Brain microvascular endothelial cell (primary cell): ENCODE measurements around the gene SLC47A2.

Source experiments
- DNase-seq: peaks from one replicate; pipeline ENCODE4 v3.0.0-alpha.2; 2020
- H3K27ac ChIP-seq: fragments of 250-450 bp; sonication (Bioruptor Pico); 2 replicates; pipeline ENCODE4 v1.5.1; 2020; ENCODE audit warnings: mild to moderate bottlenecking, moderate library complexity
- H3K27me3 ChIP-seq: fragments of 250-450 bp; sonication (Bioruptor Pico); replicated peaks from 2 replicates; pipeline ENCODE4 v1.5.1; 2020; ENCODE audit warnings: mild to moderate bottlenecking
- H3K36me3 ChIP-seq: fragments of 250-450 bp; sonication (Bioruptor Pico); replicated peaks from 2 replicates; pipeline ENCODE4 v1.5.1; 2020; ENCODE audit warnings: mild to moderate bottlenecking
- H3K4me3 ChIP-seq: 2 replicates; pipeline ENCODE4 v1.5.1; 2011; ENCODE audit warnings: low read depth, mild to moderate bottlenecking, control low read depth, low read length, moderate library complexity
- in situ Hi-C: cut with HindIII; loops from 2 replicates; pipeline ENCODE4 v1.10.0; 2017; ENCODE audit warnings: low sequenced_read_pairs, low pct_ligation_motif_present
- TF ChIP-seq, protein P1 (sequence below): IDR thresholded peaks from 2 replicates; pipeline ENCODE4 v1.5.1; 2011; ENCODE audit warnings: low read depth, mild to moderate bottlenecking, moderate library complexity, low read length, control low read depth, inconsistent platforms; ENCODE audit errors: missing control alignments

SLC47A2 gene

GRCh38 chr17:19755392-19755791 is 39.0 kb upstream of the SLC47A2 start:
- no peaks in the 10 kb centered on the region for H3K36me3 ChIP-seq
- TF ChIP-seq, protein P1, sequence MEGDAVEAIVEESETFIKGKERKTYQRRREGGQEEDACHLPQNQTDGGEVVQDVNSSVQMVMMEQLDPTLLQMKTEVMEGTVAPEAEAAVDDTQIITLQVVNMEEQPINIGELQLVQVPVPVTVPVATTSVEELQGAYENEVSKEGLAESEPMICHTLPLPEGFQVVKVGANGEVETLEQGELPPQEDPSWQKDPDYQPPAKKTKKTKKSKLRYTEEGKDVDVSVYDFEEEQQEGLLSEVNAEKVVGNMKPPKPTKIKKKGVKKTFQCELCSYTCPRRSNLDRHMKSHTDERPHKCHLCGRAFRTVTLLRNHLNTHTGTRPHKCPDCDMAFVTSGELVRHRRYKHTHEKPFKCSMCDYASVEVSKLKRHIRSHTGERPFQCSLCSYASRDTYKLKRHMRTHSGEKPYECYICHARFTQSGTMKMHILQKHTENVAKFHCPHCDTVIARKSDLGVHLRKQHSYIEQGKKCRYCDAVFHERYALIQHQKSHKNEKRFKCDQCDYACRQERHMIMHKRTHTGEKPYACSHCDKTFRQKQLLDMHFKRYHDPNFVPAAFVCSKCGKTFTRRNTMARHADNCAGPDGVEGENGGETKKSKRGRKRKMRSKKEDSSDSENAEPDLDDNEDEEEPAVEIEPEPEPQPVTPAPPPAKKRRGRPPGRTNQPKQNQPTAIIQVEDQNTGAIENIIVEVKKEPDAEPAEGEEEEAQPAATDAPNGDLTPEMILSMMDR: no peak
- no peak for DNase-seq
- no peaks in the 10 kb centered on the region for H3K27me3 ChIP-seq
- H3K4me3 ChIP-seq: no peak overlapping the region
- in situ Hi-C loops: no loop called here
- H3K27ac ChIP-seq: no peak overlapping the region

- no peaks in the 10 kb centered on the region for H3K36me3 ChIP-seq
- no peak overlapping the region for H3K27ac ChIP-seq
- TF ChIP-seq, protein P1: peak; percentile 52
- in situ Hi-C loops: no loop called here
- no peaks in the 10 kb centered on the region for H3K27me3 ChIP-seq
- DNase-seq: no peak
- H3K4me3 ChIP-seq: no peak overlapping the region
These were observed 37.5 kb upstream of the SLC47A2 start for GRCh38 chr17:19753661-19754463.

DNA sequence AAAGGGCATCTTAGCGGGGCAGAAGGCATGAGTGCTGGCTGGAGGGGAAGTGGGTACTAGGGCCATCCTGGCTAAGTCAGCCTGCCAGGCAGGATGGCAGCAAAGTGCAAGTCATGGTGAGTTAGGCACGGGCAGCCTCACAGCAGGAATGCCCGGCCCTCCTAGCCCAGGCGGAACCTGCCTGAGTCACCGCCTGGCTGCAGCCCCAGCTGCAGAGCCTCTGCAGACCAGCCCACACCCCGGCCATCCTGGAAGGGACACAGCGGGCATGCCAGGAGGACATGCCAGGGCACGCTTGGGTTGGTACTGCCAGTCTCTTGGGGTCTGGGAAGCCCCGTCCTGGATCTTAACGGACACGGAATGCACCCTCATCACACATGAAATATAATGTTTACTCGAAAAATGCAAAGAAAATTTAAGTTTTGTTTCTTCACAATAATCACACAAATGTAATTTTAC is 36.7 kb upstream of the SLC47A2 start:
- Histone ChIP-seq H3K36me3 (no peaks in the 10 kb centered on the region), H3K4me3 (no peak overlapping the region), H3K27me3 (no peaks in the 10 kb centered on the region), H3K27ac (peak overlapping the region; percentile 40)
- DNase-seq: peak; percentile 51
- in situ Hi-C loops: no loop called here
- TF ChIP-seq, protein P1: no peak

DNA sequence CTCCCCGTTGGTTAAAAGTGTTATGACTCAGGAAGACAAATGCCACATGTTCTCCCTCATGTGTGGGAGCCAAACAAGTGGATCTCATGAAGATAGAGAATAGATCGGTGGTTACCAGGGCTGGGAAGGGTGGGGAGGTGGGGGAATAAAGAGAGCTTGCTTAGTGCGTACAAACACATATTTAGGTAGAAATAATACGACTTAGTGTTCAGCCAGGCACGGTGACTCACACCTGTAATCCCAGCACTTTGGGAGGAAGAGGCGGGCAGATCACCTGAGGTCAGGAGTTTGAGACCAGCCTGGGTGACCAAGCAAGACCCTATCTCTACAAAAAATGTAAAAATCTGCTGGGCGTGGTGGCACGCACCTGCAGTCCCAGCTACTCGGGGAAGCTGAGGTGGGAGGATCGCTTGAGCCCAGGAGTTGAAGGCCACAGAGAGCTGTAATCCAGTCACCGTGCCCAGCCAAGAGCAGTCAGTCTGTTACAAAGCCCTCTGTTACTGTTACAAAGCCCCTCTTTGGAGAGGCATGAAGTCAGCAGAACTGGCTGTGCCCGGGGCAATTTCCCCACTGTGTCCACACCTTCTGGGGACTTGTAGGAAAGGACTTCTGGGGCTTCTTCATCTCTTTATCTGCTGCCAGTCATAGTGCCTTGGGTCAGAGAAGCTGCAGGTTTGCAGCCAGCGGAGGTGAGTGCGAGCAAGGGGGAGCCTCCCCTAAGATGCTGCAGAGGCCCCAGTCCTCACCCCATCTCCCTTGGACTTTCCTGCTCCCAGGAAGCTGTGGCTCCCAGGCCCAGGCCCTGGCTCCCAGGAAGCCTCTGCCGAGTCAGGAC is 36.0 kb upstream of the SLC47A2 start:
- H3K27me3 ChIP-seq: no peaks in the 10 kb centered on the region
- H3K36me3 ChIP-seq: no peaks in the 10 kb centered on the region
- DNase-seq: no peak
- H3K27ac ChIP-seq: peak overlapping the region; percentile 40
- TF ChIP-seq, protein P1: no peak
- H3K4me3 ChIP-seq: no peak overlapping the region
- in situ Hi-C loops: no loop called here

DNA sequence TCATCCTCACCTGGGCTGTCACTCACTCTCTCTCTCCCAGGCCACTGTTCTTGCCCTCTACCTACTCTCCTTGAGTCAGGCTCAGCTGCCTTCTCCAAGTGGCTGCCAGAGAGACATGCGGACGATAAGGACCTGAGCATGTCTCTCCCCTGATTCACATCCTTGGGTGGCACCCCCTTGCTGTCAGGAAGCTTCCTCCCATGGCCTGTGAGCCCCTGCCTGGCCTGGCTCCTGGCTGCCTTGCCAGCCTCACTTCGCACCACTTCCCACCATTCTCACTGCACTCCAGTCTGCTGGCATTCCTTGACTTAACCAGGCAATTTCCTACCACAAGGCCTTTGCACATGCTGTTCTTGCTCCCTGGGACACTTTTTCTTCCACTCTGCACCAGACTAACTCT is 34.5 kb upstream of the SLC47A2 start:
- no peak for DNase-seq
- Histone ChIP-seq H3K27ac (no peak overlapping the region), H3K27me3 (no peaks in the 10 kb centered on the region), H3K36me3 (no peaks in the 10 kb centered on the region), H3K4me3 (no peak overlapping the region)
- in situ Hi-C loops: no loop called here
- TF ChIP-seq, protein P1: no peak
